HG03378 (cell line): Measurements from ENCODE around the gene CHST1.

Experiments
- ATAC-seq: cut with Tn5 transposase; IDR thresholded peaks from one replicate; pipeline ENCODE4 v1.9.1; 2021; ENCODE audit warnings: mild to moderate bottlenecking, moderate library complexity; ENCODE audit not compliant: unreplicated experiment

The CHST1 gene

GRCh38 chr11:45674481-45675190 lies 9.2 kb upstream of the CHST1 start:
- ATAC-seq: no peak

GRCh38 chr11:45673441-45673840 lies 8.0 kb upstream of the CHST1 start:
- no peak for ATAC-seq

GRCh38 chr11:45672593-45672992 lies 7.2 kb upstream of the CHST1 start:
- ATAC-seq: no peak

- no peak for ATAC-seq
Measured at GRCh38 chr11:45671246-45672171, 6.1 kb upstream of the CHST1 start.

- ATAC-seq: no peak
Measured at GRCh38 chr11:45670386-45671135, 5.1 kb upstream of the CHST1 start.

- no peak for ATAC-seq
Measured at GRCh38 chr11:45669956-45670355, 4.5 kb upstream of the CHST1 start.

GRCh38 chr11:45669146-45669545 lies 3.7 kb upstream of the CHST1 start:
- no peak for ATAC-seq

GRCh38 chr11:45667929-45668680 lies 2.7 kb upstream of the CHST1 start:
- ATAC-seq: no peak

- no peak for ATAC-seq
Measured at GRCh38 chr11:45666648-45667642, 1.5 kb upstream of the CHST1 start.

- no peak for ATAC-seq
Measured at GRCh38 chr11:45665933-45666647, 668 bp upstream of the CHST1 start.

GRCh38 chr11:45664376-45665205 lies 831 bp downstream of the CHST1 start:
- no peak for ATAC-seq

GRCh38 chr11:45663486-45664375 lies 1.7 kb downstream of the CHST1 start:
- no peak for ATAC-seq

- no peak for ATAC-seq
Measured at GRCh38 chr11:45662665-45663485, 2.5 kb downstream of the CHST1 start.

GRCh38 chr11:45662096-45662664 lies 3.2 kb downstream of the CHST1 start:
- ATAC-seq: no peak

GRCh38 chr11:45661439-45662055 lies 3.9 kb downstream of the CHST1 start:
- no peak for ATAC-seq
